Activated naive CD8-positive, alpha-beta T cell treated with anti-CD3 and anti-CD28 coated beads for 36 hours (primary cell): Measurements from ENCODE around the gene PTPRN2. TPM values are rescaled to one million over a fixed set of nuclear protein-coding genes. Genes with fewer than 3 reads are reported as not detected.
"Not testable (repeated sequence)": the region's sequence is repeated elsewhere in the genome, so short reads cannot be mapped to it uniquely, and the experiment has no call there.

Experiments used
- DNase-seq: peaks from one replicate; pipeline ENCODE4 v3.0.0; 2021
- H3K27ac Mint-ChIP-seq: one replicate; pipeline ENCODE4 v1.8.0; 2022; ENCODE audit warnings: mild to moderate bottlenecking, moderate library complexity, mixed read lengths
- H3K27me3 Mint-ChIP-seq: one replicate; pipeline ENCODE4 v1.8.0; 2022; ENCODE audit warnings: mild to moderate bottlenecking, mixed read lengths
- H3K36me3 Mint-ChIP-seq: one replicate; pipeline ENCODE4 v1.8.0; 2021; ENCODE audit warnings: mild to moderate bottlenecking, mixed read lengths
- H3K4me1 Mint-ChIP-seq: one replicate; pipeline ENCODE4 v1.8.0; 2021; ENCODE audit warnings: mixed read lengths
- H3K4me3 Mint-ChIP-seq: one replicate; pipeline ENCODE4 v1.8.0; 2022; ENCODE audit warnings: mild to moderate bottlenecking, moderate library complexity, mixed read lengths
- H3K9me3 Mint-ChIP-seq: one replicate; pipeline ENCODE4 v1.8.0; 2022; ENCODE audit warnings: mixed read lengths
- total RNA-seq, 2 experiments: library from RNA; stranded (reverse); gene quantifications; one replicate each; pipeline ENCODE4 v1.2.3, GENCODE V29; 2021

PTPRN2 gene
- total RNA-seq, 2 experiments from 2014 or later, result 0.72 to 0.74 TPM

DNA sequence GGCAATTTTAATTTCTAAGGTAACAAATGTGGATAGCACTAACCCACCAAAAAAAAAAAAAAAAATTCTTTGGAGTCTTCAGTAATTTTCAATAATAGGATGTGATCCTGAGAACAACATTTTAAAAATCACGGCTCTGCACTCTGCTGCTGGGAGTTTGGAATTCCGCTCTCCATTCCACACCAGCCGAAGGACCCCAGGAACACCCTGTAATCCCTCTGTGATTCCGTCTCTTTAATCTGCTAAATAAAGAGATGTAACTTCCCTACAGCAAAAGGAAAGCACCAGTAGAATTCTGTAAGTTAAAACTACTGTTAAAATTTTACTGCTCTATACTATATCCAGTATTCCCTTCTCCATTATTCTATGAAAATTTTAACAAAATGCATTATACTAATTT is 284.5 kb downstream of the PTPRN2 start:
- H3K4me1 Mint-ChIP-seq, result no peaks in the 10 kb centered on the region
- H3K27me3 Mint-ChIP-seq, result peaks cover 18% of the 10 kb centered on the region
- H3K9me3 Mint-ChIP-seq, result peaks cover 13% of the 10 kb centered on the region
- no peaks in the 10 kb centered on the region for H3K36me3 Mint-ChIP-seq
- no peak overlapping the region for H3K4me3 Mint-ChIP-seq
- H3K27ac Mint-ChIP-seq, result no peak overlapping the region
- no peak for DNase-seq

DNA sequence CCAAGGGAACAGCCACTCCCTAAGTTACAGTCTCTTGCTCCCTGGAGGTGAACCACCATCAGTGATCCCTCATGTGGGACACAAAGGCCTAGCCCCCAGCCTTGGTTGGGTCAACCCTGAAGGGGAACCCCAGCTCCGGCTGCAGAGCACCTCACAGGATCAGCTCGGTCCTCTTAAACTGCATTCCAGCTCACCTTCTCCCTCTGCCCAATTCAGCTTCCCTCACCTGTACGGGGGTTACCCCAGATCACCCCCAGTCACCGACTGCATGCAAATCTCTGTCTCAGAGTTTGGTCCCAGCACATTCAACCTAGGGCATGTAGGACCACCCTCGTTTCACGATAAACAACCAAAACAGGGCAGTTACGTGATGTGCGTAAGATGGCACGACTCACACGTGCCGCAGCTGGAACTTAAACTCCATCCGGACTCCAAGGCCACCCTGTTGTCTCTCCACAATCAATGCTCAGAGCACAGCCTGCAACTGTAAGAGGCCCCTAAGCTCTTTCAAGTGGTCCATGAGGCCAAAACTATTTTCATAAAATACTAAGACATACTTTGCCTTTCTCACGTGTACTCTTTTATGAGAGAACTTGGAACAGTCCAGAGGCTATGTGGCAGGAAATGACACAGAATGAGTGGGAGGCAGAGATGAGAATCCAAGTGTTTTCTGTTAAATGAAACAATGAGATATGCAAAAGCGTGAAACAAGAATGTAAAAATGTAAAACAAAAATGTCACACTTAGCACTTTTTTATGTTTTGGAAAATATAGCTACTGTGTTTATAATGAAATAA is 285.2 kb downstream of the PTPRN2 start:
- Mint-ChIP-seq H3K9me3 (peaks cover 6% of the 10 kb centered on the region), H3K4me1 (no peaks in the 10 kb centered on the region), H3K4me3 (no peak overlapping the region), H3K27me3 (peaks cover 18% of the 10 kb centered on the region), H3K36me3 (no peaks in the 10 kb centered on the region), H3K27ac (no peak overlapping the region)
- DNase-seq, result no peak

DNA sequence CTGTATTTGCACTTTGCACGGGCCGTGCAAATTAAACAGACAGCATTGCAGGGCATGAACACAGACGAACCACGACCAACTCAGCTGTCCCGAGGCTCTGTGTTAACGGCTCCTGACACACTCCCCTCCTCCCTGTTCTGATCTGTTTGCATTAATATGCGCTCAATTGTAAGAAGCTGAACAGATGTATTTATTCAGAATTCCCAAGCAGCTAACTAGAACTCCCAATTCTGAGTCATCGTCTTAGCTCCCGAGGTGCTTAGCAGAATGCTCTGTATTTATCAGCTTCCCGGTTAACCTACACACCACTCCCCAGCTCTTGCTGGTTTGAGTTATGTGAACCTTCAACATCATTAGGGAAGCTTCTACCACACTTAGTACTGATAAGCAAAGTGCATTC is 286.4 kb downstream of the PTPRN2 start:
- no peak for DNase-seq
- H3K4me3 Mint-ChIP-seq, result no peak overlapping the region

DNA sequence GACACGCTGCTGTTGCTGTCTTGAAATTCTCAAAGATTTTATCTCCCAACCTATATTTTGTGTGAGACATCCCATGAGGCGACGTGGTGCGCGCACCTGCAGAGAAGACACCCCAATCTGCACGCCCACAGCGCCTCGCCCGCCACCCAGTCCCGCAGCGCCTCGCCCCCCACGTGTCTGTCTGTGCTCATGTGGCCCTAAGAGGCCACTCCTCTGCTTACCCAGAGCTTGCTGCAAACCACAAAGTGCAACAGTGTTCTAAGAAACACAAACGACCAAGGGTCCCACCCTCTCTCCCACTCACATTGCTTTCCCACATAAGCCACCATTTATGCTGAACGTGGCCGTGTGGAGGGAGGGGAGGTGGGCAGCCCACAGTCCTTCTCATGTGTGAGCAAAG is 287.2 kb downstream of the PTPRN2 start:
- DNase-seq, result no peak
- Mint-ChIP-seq H3K27me3 (peaks cover 15% of the 10 kb centered on the region), H3K9me3 (peaks cover under 1% of the 10 kb centered on the region), H3K36me3 (no peaks in the 10 kb centered on the region), H3K4me3 (no peak overlapping the region), H3K4me1 (no peaks in the 10 kb centered on the region), H3K27ac (no peak overlapping the region)

More for the DNA sequence above, 286.4 kb downstream of the PTPRN2 start:
- Mint-ChIP-seq H3K27me3 (peaks cover 18% of the 10 kb centered on the region), H3K36me3 (no peaks in the 10 kb centered on the region), H3K27ac (no peak overlapping the region), H3K4me1 (no peaks in the 10 kb centered on the region), H3K9me3 (peaks cover 2% of the 10 kb centered on the region)

DNA sequence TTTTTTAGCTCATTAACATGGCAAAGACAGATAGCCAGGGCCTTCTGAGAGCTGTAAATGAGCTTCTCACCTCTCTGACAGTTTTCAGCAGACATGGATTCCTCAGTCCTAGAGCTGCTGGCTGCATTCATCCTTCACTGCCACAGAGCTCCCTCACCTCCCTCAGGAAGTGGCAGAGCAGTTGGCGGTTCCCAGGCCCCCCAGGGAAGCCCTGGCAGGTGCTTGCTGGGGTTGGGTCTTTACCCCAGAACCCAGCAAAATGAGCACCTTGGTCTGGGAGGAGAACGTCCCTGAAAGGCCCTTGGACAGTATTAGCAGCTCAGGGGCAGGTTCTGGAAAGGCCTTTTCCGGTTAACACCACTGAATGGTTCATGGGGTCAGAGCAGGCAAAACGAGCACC is 288.0 kb downstream of the PTPRN2 start:
- DNase-seq, result no peak
- H3K27ac Mint-ChIP-seq, result no peak overlapping the region
- peaks cover 11% of the 10 kb centered on the region for H3K27me3 Mint-ChIP-seq
- no peaks in the 10 kb centered on the region for H3K36me3 Mint-ChIP-seq
- H3K4me3 Mint-ChIP-seq, result no peak overlapping the region
- H3K4me1 Mint-ChIP-seq, result no peaks in the 10 kb centered on the region
- H3K9me3 Mint-ChIP-seq, result no peaks in the 10 kb centered on the region

DNA sequence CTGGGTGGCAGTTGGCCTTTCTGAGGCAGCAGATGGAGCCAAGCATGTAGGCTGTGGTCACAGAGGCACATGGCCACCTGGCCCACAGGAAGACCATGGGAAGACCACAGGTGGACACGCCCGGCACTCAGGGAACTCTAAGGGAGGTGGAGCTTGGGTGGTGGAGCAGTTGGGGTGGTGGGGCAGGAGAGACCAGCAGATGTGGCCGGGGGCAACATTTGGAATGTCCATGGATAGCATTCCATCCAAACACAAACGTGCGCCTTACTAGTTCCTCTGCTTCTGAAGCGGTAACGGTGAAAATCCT is 290.9 kb downstream of the PTPRN2 start:
- Mint-ChIP-seq H3K36me3 (no peaks in the 10 kb centered on the region), H3K27ac (no peak overlapping the region), H3K4me3 (no peak overlapping the region), H3K27me3 (peaks cover 3% of the 10 kb centered on the region), H3K9me3 (no peaks in the 10 kb centered on the region), H3K4me1 (no peaks in the 10 kb centered on the region)
- DNase-seq, result no peak

DNA sequence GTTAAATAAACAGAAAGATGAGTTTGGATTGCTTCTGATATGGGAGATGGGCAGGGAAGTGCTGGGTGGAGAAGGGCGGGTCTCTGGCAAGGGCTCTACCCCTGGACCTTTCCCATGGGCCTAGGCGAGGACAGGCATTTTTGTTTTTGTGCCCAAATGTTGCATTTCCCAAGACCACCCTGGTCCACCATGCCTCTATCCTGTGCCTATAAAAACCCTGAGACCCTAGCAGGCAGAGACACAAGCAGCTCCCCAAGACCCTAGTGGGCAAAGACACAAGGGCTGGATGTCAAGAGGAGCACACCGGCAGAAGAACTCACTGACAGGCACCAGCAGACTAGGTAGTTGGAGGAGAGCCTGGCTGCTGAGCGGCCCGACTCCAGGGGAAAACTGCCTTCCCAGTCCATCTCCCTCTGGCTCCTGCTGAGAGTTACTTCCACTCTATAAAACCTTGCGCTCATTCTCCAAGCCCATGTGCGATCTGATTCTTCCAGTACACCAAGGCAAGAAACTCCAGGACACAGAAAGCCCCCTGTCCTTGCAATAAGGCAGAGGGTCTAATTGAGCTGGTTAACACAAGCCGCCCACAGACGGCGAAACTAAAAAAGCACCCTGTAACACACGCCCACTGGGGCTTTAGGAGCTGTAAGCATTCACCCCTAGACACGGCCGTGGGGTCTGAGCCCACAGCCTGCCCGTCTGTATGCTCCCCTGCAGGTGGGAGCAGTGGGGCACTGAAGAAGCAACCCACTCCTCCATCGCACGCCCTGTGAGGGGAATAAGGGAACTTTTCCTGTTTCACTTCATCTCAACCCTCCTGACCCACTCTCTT is 291.4 kb downstream of the PTPRN2 start:
- no peak overlapping the region for H3K4me3 Mint-ChIP-seq
- no peak overlapping the region for H3K27ac Mint-ChIP-seq
- DNase-seq, result no peak
- no peaks in the 10 kb centered on the region for H3K4me1 Mint-ChIP-seq
- peaks cover 1% of the 10 kb centered on the region for H3K27me3 Mint-ChIP-seq
- H3K36me3 Mint-ChIP-seq, result no peaks in the 10 kb centered on the region
- H3K9me3 Mint-ChIP-seq, result no peaks in the 10 kb centered on the region

DNA sequence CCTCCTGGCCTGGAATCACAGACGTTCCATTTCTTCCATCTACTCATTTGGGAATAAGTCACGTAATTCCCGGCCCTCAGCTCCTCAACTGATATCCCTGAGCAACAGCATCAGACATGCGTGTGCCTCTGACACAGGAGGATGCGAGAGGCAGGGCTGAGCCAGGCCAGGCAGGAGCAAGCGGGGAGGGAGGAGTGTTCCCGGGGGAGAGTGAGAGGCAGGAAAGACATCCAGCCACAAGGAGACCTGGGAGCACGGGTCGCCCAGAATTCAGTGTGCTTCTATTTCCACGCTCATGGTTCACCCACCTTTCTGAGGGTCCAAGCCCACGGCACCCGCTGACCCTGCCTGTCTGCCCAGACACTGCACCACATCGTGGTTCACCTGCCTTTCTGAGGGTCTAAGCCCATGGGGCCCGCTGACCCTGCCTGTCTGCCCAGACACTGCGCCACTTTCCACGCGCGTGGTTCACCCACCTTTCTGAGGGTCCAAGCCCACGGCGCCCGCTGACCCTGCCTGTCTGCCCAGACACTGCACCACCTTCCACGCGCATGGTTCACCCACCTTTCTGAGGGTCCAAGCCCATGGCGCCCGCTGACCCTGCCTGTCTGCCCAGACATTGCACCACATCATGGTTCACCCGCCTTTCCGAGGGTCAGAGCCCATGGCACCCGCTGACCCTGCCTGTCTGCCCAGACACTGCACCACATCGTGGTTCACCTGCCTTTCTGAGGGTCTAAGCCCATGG is 293.0 kb downstream of the PTPRN2 start:
- not testable (repeated sequence) for H3K27ac Mint-ChIP-seq, H3K36me3 Mint-ChIP-seq, H3K27me3 Mint-ChIP-seq, H3K4me3 Mint-ChIP-seq, H3K4me1 Mint-ChIP-seq, H3K9me3 Mint-ChIP-seq, DNase-seq

DNA sequence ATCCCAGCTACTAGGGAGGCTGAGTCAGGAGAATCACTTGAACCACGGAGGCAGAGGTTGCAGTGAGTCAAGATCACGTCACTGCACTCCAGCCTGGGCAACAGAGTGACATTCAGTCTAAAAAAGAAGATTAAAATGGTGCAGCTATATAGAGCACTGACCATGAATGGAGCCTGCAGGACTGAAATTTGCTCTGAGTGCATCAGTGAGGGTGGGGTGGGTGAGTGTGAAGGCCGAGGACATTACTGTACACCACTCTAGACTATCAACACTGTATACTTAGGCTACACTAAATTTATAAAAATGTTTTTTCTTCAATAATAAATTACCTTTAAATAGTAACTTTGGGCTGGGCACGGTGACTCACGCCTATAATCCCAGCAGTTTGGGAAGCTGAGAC is 294.7 kb downstream of the PTPRN2 start:
- H3K4me3 Mint-ChIP-seq, result no peak overlapping the region
- H3K27me3 Mint-ChIP-seq, result no peaks in the 10 kb centered on the region
- no peaks in the 10 kb centered on the region for H3K4me1 Mint-ChIP-seq
- no peaks in the 10 kb centered on the region for H3K36me3 Mint-ChIP-seq
- peaks cover 7% of the 10 kb centered on the region for H3K9me3 Mint-ChIP-seq
- H3K27ac Mint-ChIP-seq, result no peak overlapping the region
- DNase-seq, result no peak

DNA sequence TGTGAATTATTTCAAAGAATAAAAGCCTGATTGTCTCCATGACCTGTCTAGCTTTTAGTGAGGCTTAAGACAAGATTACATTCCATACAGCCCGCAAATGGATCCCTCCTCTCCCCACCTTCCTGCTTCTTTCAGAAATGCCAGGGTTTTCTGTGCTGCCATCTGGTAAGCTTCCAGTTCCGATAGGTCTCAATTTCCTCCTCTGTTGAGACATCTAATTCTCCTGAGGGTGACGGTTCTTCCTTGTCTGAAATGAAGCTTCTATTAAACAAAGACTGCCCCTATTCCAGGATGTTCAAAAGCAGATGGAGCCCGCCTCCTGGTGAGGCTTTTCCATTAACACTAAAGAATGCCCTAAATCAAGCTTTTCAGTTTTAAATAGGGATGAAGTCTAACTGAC is 295.6 kb downstream of the PTPRN2 start:
- peaks cover 9% of the 10 kb centered on the region for H3K9me3 Mint-ChIP-seq

DNA sequence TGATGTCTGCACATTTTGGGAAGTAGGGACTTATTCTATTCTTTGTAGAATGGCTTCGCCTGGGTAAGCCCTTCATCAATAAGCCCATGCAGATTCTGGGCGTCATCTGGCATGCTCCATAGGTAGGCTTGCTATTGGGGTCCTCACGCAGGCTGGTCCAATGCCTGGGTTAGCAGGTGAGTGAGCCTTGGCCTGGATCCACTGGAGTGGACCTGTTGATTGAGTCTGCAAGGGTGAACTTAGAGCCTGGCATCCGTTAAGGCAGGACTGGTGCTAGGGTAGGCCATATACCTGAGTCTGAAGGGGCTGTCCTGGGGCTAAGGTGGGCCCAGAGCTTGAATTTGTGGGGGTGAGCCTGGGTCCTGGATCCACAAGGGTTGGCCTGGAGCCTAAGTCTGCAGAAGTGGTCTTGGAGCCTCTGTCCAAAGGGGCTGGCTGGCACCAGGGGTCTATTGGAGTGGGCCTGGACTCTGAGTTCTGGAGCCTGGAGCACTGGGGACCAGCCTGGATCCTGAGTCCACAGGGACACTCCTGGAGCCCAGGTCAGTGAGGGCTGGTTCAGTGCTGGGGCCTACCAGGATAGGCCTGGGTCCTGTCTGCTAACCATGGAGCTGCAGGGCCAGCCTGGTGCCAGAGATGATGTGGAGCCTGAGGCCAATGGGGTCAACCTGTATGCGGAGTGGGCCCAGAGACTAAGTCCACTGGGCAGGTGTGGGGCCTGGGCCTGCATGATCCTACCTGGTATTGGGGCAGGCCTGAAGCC is 297.7 kb downstream of the PTPRN2 start:
- no peak overlapping the region for H3K27ac Mint-ChIP-seq

More for the DNA sequence above, 295.6 kb downstream of the PTPRN2 start:
- H3K27me3 Mint-ChIP-seq, result no peaks in the 10 kb centered on the region
- no peak overlapping the region for H3K4me3 Mint-ChIP-seq
- no peak overlapping the region for H3K27ac Mint-ChIP-seq
- DNase-seq, result no peak
- H3K4me1 Mint-ChIP-seq, result no peaks in the 10 kb centered on the region
- no peaks in the 10 kb centered on the region for H3K36me3 Mint-ChIP-seq

DNA sequence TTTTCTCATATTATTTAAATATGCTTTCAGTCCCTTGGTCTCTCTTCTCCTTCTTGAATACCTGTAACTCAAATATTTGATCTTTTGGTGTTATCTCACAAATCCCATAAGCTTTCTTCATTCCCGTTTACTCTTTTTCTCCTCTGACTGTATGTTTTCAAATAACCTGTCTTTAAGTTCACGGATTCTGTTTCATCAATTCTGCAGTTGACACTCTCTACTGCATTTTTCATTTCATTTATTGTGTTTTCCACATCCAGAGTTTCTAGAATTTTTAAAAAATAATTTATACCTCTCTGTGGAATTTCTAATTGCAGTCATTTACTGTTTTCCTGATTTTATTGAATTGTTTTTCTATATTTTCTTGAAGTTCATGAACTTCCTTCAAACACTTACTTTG is 298.4 kb downstream of the PTPRN2 start:
- Mint-ChIP-seq H3K36me3 (no peaks in the 10 kb centered on the region), H3K4me3 (no peak overlapping the region), H3K27ac (no peak overlapping the region), H3K9me3 (peaks cover 13% of the 10 kb centered on the region), H3K27me3 (no peaks in the 10 kb centered on the region), H3K4me1 (no peaks in the 10 kb centered on the region)
- DNase-seq, result no peak

More for the DNA sequence above, 297.7 kb downstream of the PTPRN2 start:
- H3K27me3 Mint-ChIP-seq, result no peaks in the 10 kb centered on the region
- H3K4me1 Mint-ChIP-seq, result no peaks in the 10 kb centered on the region
- no peaks in the 10 kb centered on the region for H3K36me3 Mint-ChIP-seq
- no peak overlapping the region for H3K4me3 Mint-ChIP-seq
- DNase-seq, result no peak
- peaks cover 13% of the 10 kb centered on the region for H3K9me3 Mint-ChIP-seq

DNA sequence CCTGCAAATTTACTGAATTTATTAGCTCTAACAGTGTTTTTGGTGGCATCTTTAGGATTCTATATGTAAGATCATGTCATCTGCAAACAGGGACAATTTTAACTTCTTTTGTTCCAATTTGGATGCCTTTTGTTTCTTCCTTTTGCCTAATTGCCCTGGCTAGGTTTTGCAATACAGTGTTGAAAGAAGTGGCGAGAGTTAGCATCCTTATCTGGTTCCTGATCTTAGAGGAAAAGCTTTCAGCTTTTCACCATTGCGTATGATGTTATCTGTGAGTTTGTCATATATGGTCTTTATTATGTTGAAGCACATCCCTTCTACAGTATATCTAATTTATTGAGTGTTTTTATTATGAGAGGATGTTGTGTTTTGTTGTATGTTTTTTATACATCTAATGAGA is 301.4 kb downstream of the PTPRN2 start:
- DNase-seq, result no peak
- Mint-ChIP-seq H3K36me3 (no peaks in the 10 kb centered on the region), H3K9me3 (peaks cover 13% of the 10 kb centered on the region), H3K4me3 (no peak overlapping the region), H3K27ac (no peak overlapping the region), H3K27me3 (no peaks in the 10 kb centered on the region), H3K4me1 (no peaks in the 10 kb centered on the region)

DNA sequence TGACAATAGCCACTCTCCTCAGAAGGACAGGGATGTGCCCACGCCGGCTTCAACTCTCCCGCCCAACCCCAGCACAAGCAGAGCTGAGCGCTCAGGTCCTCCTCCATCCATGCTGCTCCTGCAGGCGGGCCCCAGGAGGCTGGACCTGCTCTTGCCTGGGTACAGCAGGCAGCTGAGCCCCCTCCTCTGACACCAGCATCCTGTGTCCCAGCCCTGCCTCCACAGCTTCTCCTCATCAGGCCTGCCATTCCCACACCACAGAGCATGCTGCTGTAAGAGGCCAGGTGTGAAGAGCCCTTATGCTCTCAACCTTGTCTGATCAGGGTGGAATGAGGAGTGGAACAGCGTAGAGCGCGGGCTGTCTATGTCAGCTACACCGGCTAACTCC is 302.2 kb downstream of the PTPRN2 start:
- H3K27ac Mint-ChIP-seq, result no peak overlapping the region
- H3K9me3 Mint-ChIP-seq, result peaks cover 13% of the 10 kb centered on the region
- H3K36me3 Mint-ChIP-seq, result no peaks in the 10 kb centered on the region
- no peak overlapping the region for H3K4me3 Mint-ChIP-seq
- no peak for DNase-seq
- no peaks in the 10 kb centered on the region for H3K27me3 Mint-ChIP-seq
- H3K4me1 Mint-ChIP-seq, result no peaks in the 10 kb centered on the region
